SK-N-SH treated with all-trans-retinoic acid at 6 μM for 48 hours (cell line): ENCODE data around the gene NEDD4.

Source experiments
- ATAC-seq: fragments of 200-7000 bp; cut with Tn5 transposase; 3 replicates; pipeline ENCODE4 v1.9.1; 2020; ENCODE audit warnings: mild to moderate bottlenecking, moderate library complexity
- ARNTL ChIP-seq: fragments of 450-650 bp; formaldehyde crosslinking; IDR thresholded peaks from 2 replicates; pipeline ENCODE4 v1.5.0; 2020; ENCODE audit warnings: low read depth, mild to moderate bottlenecking, moderate library complexity, borderline replicate concordance
- BACH2 ChIP-seq: fragments of 250-450 bp; sonication (Bioruptor Pico); IDR thresholded peaks from 2 replicates; pipeline ENCODE4 v1.9.0; 2021; ENCODE audit warnings: mild to moderate bottlenecking, borderline replicate concordance
- ESRRG ChIP-seq: fragments of 250-450 bp; sonication (Bioruptor Pico); IDR thresholded peaks from 2 replicates; pipeline ENCODE4 v1.6.1; 2021; ENCODE audit warnings: mild to moderate bottlenecking
- GLIS3 ChIP-seq: fragments of 250-450 bp; sonication (Bioruptor Pico); IDR thresholded peaks from 2 replicates; pipeline ENCODE4 v1.5.0; 2020; ENCODE audit warnings: mild to moderate bottlenecking, moderate library complexity
- ISL1 ChIP-seq: fragments of 250-450 bp; sonication (Bioruptor Pico); IDR thresholded peaks from 2 replicates; pipeline ENCODE4 v2.1.2; 2022; ENCODE audit warnings: mild to moderate bottlenecking, moderate library complexity
- OSR1 ChIP-seq: fragments of 250-450 bp; sonication (Bioruptor Pico); IDR thresholded peaks from 2 replicates; pipeline ENCODE4 v1.8.0; 2022; ENCODE audit warnings: moderate library complexity, mild to moderate bottlenecking, inconsistent platforms
- PPARA ChIP-seq: fragments of 250-450 bp; sonication (Bioruptor Pico); IDR thresholded peaks from 2 replicates; pipeline ENCODE4 v1.5.0; 2020; ENCODE audit warnings: mild to moderate bottlenecking, borderline replicate concordance
- RARB ChIP-seq: fragments of 250-450 bp; sonication (Bioruptor Pico); IDR thresholded peaks from 2 replicates; pipeline ENCODE4 v1.8.0; 2021; ENCODE audit warnings: mild to moderate bottlenecking, moderate library complexity
- SNAI2 ChIP-seq: fragments of 250-450 bp; sonication (Bioruptor Pico); IDR thresholded peaks from 2 replicates; pipeline ENCODE4 v1.5.0; 2020; ENCODE audit warnings: mild to moderate bottlenecking, moderate library complexity
- TCF4 ChIP-seq: fragments of 250-450 bp; sonication (Bioruptor Pico); IDR thresholded peaks from 2 replicates; pipeline ENCODE4 v1.8.0; 2021; ENCODE audit warnings: mild to moderate bottlenecking, moderate library complexity, borderline replicate concordance
- TOX ChIP-seq: fragments of 250-450 bp; sonication (Bioruptor Pico); IDR thresholded peaks from 2 replicates; pipeline ENCODE4 v1.8.0; 2021; ENCODE audit warnings: mild to moderate bottlenecking, moderate library complexity, borderline replicate concordance
- ZC3H10 ChIP-seq: fragments of 250-450 bp; sonication (Bioruptor Pico); IDR thresholded peaks from 2 replicates; pipeline ENCODE4 v1.5.1; 2021; ENCODE audit warnings: mild to moderate bottlenecking, moderate library complexity
- ZFP3 ChIP-seq: fragments of 250-450 bp; sonication (Bioruptor Pico); IDR thresholded peaks from 2 replicates; pipeline ENCODE4 v1.5.0; 2020; ENCODE audit warnings: mild to moderate bottlenecking, moderate library complexity
- ZFP30 ChIP-seq: fragments of 450-650 bp; formaldehyde crosslinking; IDR thresholded peaks from 2 replicates; pipeline ENCODE4 v1.5.0; 2022; ENCODE audit warnings: mild to moderate bottlenecking, moderate library complexity
- ZNF565 ChIP-seq: fragments of 450-650 bp; formaldehyde crosslinking; conservative IDR thresholded peaks from 2 replicates; pipeline ENCODE4 v1.5.0; 2020; ENCODE audit warnings: low read depth, mild to moderate bottlenecking, moderate library complexity
- ZNF70 ChIP-seq: fragments of 450-650 bp; formaldehyde crosslinking; IDR thresholded peaks from 2 replicates; pipeline ENCODE4 v1.5.0; 2020; ENCODE audit warnings: mild to moderate bottlenecking, moderate library complexity
- ZNF8 ChIP-seq: fragments of 450-650 bp; formaldehyde crosslinking; IDR thresholded peaks from 2 replicates; pipeline ENCODE4 v1.5.0; 2020; ENCODE audit warnings: mild to moderate bottlenecking, moderate library complexity
- TF ChIP-seq, protein P1 (sequence below): fragments of 250-450 bp; sonication (Bioruptor Pico); IDR thresholded peaks from 2 replicates; pipeline ENCODE4 v1.5.1; 2021; ENCODE audit warnings: mild to moderate bottlenecking, moderate library complexity
- TF ChIP-seq, protein P2 (sequence below): fragments of 250-450 bp; sonication (Bioruptor Pico); IDR thresholded peaks from 2 replicates; pipeline ENCODE4 v1.5.0; 2020; ENCODE audit warnings: mild to moderate bottlenecking, moderate library complexity
- TF ChIP-seq, protein P3 (sequence below): fragments of 250-450 bp; sonication (Bioruptor Pico); IDR thresholded peaks from 2 replicates; pipeline ENCODE4 v1.8.0; 2020; ENCODE audit warnings: mild to moderate bottlenecking, moderate library complexity, borderline replicate concordance
- TF ChIP-seq, protein P4 (sequence below): fragments of 250-450 bp; sonication (Bioruptor Pico); IDR thresholded peaks from 2 replicates; pipeline ENCODE4 v1.5.1; 2020; ENCODE audit warnings: low read depth, mild to moderate bottlenecking, moderate library complexity
- TF ChIP-seq, protein P5 (sequence below): fragments of 250-450 bp; sonication (Bioruptor Pico); IDR thresholded peaks from 2 replicates; pipeline ENCODE4 v1.8.0; 2021; ENCODE audit warnings: low read depth, mild to moderate bottlenecking, moderate library complexity, borderline replicate concordance

Gene NEDD4

DNA sequence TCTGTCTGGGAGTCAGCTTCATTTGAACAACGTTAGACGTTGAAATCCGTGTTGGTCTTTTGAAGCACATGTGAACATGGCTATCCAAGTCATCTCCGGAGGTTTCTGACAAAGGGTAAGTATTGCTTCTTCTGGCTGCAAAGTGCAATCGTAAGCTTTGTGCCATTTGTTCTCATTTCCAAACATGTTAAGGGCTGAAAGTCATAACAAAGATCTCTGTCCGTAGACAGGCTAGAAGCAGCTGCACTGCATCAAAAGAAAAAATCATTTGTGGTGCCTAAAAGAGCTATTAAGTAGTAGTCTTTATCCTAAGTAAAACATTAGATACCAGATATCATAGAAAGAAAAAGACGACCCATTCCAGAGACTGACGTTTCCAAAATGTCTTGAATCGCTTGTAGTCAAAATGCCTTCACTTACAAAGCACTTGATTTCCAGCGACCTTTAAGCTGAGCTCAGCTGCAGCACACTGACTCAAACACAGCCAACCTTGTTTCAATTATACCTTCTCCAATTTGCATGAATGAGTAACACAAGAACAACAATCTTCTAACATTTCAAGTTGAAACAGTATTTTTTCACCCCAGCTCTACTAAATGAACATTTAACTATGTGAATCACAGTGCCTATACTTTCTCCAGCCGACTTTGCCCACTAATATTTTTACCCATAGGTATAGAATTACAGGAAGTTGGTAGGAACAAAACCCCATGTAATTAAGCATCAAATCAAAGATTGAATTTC lies 76.6 kb downstream of the NEDD4 start:
- TF ChIP-seq, protein P1, sequence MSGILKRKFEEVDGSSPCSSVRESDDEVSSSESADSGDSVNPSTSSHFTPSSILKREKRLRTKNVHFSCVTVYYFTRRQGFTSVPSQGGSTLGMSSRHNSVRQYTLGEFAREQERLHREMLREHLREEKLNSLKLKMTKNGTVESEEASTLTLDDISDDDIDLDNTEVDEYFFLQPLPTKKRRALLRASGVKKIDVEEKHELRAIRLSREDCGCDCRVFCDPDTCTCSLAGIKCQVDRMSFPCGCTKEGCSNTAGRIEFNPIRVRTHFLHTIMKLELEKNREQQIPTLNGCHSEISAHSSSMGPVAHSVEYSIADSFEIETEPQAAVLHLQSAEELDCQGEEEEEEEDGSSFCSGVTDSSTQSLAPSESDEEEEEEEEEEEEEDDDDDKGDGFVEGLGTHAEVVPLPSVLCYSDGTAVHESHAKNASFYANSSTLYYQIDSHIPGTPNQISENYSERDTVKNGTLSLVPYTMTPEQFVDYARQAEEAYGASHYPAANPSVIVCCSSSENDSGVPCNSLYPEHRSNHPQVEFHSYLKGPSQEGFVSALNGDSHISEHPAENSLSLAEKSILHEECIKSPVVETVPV (CRISPR knock-in tag) = no peak
- TF ChIP-seq OSR1 (CRISPR knock-in tag) (no peak), ZNF565 (no peak), ZNF70 (CRISPR knock-in tag) (no peak), PPARA (no peak), ZC3H10 (no peak), ZNF8 (CRISPR knock-in tag) (no peak), ISL1 (CRISPR knock-in tag) (no peak), SNAI2 (CRISPR knock-in tag) (no peak), TCF4 (CRISPR knock-in tag) (no peak), BACH2 (CRISPR knock-in tag) (no peak), ZFP30 (CRISPR knock-in tag) (no peak), TOX (no peak)
- TF ChIP-seq, protein P2, sequence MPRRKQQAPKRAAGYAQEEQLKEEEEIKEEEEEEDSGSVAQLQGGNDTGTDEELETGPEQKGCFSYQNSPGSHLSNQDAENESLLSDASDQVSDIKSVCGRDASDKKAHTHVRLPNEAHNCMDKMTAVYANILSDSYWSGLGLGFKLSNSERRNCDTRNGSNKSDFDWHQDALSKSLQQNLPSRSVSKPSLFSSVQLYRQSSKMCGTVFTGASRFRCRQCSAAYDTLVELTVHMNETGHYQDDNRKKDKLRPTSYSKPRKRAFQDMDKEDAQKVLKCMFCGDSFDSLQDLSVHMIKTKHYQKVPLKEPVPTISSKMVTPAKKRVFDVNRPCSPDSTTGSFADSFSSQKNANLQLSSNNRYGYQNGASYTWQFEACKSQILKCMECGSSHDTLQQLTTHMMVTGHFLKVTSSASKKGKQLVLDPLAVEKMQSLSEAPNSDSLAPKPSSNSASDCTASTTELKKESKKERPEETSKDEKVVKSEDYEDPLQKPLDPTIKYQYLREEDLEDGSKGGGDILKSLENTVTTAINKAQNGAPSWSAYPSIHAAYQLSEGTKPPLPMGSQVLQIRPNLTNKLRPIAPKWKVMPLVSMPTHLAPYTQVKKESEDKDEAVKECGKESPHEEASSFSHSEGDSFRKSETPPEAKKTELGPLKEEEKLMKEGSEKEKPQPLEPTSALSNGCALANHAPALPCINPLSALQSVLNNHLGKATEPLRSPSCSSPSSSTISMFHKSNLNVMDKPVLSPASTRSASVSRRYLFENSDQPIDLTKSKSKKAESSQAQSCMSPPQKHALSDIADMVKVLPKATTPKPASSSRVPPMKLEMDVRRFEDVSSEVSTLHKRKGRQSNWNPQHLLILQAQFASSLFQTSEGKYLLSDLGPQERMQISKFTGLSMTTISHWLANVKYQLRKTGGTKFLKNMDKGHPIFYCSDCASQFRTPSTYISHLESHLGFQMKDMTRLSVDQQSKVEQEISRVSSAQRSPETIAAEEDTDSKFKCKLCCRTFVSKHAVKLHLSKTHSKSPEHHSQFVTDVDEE = no peak
- TF ChIP-seq, protein P3, sequence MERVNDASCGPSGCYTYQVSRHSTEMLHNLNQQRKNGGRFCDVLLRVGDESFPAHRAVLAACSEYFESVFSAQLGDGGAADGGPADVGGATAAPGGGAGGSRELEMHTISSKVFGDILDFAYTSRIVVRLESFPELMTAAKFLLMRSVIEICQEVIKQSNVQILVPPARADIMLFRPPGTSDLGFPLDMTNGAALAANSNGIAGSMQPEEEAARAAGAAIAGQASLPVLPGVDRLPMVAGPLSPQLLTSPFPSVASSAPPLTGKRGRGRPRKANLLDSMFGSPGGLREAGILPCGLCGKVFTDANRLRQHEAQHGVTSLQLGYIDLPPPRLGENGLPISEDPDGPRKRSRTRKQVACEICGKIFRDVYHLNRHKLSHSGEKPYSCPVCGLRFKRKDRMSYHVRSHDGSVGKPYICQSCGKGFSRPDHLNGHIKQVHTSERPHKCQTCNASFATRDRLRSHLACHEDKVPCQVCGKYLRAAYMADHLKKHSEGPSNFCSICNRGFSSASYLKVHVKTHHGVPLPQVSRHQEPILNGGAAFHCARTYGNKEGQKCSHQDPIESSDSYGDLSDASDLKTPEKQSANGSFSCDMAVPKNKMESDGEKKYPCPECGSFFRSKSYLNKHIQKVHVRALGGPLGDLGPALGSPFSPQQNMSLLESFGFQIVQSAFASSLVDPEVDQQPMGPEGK (CRISPR knock-in tag) = no peak
- TF ChIP-seq, protein P4, sequence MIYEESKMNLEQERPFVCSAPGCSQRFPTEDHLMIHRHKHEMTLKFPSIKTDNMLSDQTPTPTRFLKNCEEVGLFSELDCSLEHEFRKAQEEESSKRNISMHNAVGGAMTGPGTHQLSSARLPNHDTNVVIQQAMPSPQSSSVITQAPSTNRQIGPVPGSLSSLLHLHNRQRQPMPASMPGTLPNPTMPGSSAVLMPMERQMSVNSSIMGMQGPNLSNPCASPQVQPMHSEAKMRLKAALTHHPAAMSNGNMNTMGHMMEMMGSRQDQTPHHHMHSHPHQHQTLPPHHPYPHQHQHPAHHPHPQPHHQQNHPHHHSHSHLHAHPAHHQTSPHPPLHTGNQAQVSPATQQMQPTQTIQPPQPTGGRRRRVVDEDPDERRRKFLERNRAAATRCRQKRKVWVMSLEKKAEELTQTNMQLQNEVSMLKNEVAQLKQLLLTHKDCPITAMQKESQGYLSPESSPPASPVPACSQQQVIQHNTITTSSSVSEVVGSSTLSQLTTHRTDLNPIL = no peak
- TF ChIP-seq, protein P5, sequence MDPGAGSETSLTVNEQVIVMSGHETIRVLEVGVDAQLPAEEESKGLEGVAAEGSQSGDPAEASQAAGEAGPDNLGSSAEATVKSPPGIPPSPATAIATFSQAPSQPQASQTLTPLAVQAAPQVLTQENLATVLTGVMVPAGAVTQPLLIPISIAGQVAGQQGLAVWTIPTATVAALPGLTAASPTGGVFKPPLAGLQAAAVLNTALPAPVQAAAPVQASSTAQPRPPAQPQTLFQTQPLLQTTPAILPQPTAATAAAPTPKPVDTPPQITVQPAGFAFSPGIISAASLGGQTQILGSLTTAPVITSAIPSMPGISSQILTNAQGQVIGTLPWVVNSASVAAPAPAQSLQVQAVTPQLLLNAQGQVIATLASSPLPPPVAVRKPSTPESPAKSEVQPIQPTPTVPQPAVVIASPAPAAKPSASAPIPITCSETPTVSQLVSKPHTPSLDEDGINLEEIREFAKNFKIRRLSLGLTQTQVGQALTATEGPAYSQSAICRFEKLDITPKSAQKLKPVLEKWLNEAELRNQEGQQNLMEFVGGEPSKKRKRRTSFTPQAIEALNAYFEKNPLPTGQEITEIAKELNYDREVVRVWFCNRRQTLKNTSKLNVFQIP = no peak

DNA sequence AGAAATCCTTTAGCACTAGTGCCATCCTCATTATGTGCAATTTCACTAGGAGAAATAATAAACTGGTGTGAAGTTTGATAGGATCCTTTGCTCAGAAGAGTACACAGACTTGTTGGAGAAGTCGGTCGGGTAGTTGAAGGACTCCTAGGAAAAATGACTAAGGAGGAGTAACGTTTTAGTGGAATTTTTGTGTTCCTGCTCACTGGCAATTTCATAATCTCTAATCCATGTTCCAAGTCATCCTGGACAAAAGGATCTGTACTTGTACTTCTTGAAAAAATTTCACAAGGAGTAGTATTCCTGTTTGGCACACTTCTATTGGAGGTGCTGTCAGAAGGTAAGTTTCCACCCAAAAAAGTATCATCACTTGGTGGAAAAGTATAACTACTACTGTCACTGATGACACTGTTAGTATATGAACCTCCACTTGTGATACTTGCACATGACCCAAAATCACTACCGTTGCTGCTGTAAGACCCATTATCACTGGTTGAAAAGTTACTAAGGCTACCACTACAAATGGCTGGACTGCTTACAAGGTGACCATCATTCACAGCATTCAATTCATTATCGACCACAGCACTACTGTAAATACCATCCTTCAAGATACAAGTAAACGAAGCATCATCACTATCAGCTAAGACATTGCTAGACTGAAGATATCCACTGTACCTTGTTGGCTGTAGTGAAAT lies 77.4 kb downstream of the NEDD4 start:
- peak; percentile 19 for ATAC-seq
- TF ChIP-seq ESRRG (no peak), ZNF565 (no peak), ZNF8 (CRISPR knock-in tag) (no peak), ZFP30 (CRISPR knock-in tag) (no peak), GLIS3 (CRISPR knock-in tag) (no peak), ZNF70 (CRISPR knock-in tag) (no peak), TCF4 (CRISPR knock-in tag) (no peak), OSR1 (CRISPR knock-in tag) (no peak), PPARA (no peak), ZFP3 (CRISPR knock-in tag) (no peak), BACH2 (CRISPR knock-in tag) (no peak), ARNTL (CRISPR knock-in tag) (no peak), SNAI2 (CRISPR knock-in tag) (no peak), RARB (no peak)
- TF ChIP-seq, protein P5 = no peak
- TF ChIP-seq, protein P1 (CRISPR knock-in tag) = no peak
- TF ChIP-seq, protein P3 (CRISPR knock-in tag) = no peak

More for the DNA sequence above, 76.6 kb downstream of the NEDD4 start:
- peak; percentile 83 for ATAC-seq
